ENCODE measurements around the gene CTNNA3. TPM values are rescaled to one million over a fixed set of nuclear protein-coding genes. Genes with fewer than 3 reads are reported as not detected.

CTNNA3 gene
- total RNA-seq, 1 donor from 2014 or later, result not detected

- Histone ChIP-seq H3K4me3 (ENCODE audit: low read depth, low read length) (no peak overlapping the region), H3K36me3 (ENCODE audit: control insufficient read depth, insufficient read depth, low read length) (no peaks in the 10 kb centered on the region), H3K27me3 (ENCODE audit: control insufficient read depth, insufficient read depth, low read length) (no peaks in the 10 kb centered on the region)
- DNase-seq (ENCODE audit: low read depth), result no peak
- no peak for FAIRE-seq
- TF ChIP-seq, protein P1, sequence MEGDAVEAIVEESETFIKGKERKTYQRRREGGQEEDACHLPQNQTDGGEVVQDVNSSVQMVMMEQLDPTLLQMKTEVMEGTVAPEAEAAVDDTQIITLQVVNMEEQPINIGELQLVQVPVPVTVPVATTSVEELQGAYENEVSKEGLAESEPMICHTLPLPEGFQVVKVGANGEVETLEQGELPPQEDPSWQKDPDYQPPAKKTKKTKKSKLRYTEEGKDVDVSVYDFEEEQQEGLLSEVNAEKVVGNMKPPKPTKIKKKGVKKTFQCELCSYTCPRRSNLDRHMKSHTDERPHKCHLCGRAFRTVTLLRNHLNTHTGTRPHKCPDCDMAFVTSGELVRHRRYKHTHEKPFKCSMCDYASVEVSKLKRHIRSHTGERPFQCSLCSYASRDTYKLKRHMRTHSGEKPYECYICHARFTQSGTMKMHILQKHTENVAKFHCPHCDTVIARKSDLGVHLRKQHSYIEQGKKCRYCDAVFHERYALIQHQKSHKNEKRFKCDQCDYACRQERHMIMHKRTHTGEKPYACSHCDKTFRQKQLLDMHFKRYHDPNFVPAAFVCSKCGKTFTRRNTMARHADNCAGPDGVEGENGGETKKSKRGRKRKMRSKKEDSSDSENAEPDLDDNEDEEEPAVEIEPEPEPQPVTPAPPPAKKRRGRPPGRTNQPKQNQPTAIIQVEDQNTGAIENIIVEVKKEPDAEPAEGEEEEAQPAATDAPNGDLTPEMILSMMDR (IDR thresholded peaks at IDR 0.05; ENCODE audit: insufficient read depth, low read length, severe bottlenecking), result no peak
Measured at GRCh38 chr10:66822801-66823200, 873.2 kb downstream of the CTNNA3 start.

DNA sequence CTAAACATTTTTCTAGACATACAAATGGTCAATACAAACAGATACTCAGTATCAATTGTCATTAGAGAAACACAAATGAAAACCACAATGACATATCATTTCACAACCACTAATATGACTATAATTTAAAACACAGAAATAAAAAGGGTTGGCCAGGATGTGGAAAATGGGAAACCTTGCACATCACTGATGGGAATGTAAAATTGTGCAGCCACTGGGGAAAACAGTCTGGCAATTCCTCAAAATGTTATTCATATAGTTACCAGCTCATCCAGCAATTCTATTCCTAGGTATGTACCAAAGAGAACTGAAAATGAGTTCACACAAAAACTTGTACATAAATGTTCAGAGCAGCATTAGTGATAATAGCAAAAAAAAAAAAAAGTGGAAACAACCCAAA lies 876.3 kb downstream of the CTNNA3 start:
- Histone ChIP-seq H3K27me3 (ENCODE audit: control insufficient read depth, insufficient read depth, low read length) (no peaks in the 10 kb centered on the region), H3K4me3 (ENCODE audit: low read depth, low read length) (no peak overlapping the region), H3K36me3 (ENCODE audit: control insufficient read depth, insufficient read depth, low read length) (no peaks in the 10 kb centered on the region)
- FAIRE-seq (no peak), DNase-seq (ENCODE audit: low read depth) (no peak)
- TF ChIP-seq, protein P1 (IDR thresholded peaks at IDR 0.05; ENCODE audit: insufficient read depth, low read length, severe bottlenecking), result no peak

- Histone ChIP-seq H3K36me3 (ENCODE audit: control insufficient read depth, insufficient read depth, low read length) (no peaks in the 10 kb centered on the region), H3K27me3 (ENCODE audit: control insufficient read depth, insufficient read depth, low read length) (no peaks in the 10 kb centered on the region), H3K4me3 (ENCODE audit: low read depth, low read length) (no peak overlapping the region)
- TF ChIP-seq, protein P1 (IDR thresholded peaks at IDR 0.05; ENCODE audit: insufficient read depth, low read length, severe bottlenecking), result no peak
- DNase-seq (ENCODE audit: low read depth) (no peak), FAIRE-seq (no peak)
Measured at GRCh38 chr10:66813122-66813521, 882.9 kb downstream of the CTNNA3 start.

DNA sequence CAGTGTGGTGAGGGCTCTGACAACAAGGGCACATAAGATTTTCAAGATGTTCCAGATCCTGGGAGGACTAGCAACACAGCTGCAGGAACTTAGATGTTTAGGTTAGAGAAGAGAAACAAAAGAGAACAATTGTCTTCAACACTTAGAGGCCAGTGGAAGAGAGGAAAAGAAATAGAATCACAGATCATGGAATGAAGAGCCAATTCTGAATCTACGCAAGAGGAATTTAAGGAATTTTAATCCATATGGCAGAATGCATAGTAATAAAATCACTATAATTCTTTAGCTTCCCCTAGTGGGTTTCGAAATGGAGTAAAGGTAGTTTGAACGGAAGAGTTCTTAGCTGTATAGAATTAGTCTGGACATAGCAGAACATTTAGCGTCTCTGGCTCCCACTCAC lies 884.8 kb downstream of the CTNNA3 start:
- FAIRE-seq (no peak), DNase-seq (ENCODE audit: low read depth) (no peak)
- TF ChIP-seq, protein P1 (IDR thresholded peaks at IDR 0.05; ENCODE audit: insufficient read depth, low read length, severe bottlenecking), result no peak
- no peak overlapping the region for H3K4me3 ChIP-seq (ENCODE audit: low read depth, low read length)
- no peaks in the 10 kb centered on the region for H3K36me3 ChIP-seq (ENCODE audit: control insufficient read depth, insufficient read depth, low read length)
- no peaks in the 10 kb centered on the region for H3K27me3 ChIP-seq (ENCODE audit: control insufficient read depth, insufficient read depth, low read length)

DNA sequence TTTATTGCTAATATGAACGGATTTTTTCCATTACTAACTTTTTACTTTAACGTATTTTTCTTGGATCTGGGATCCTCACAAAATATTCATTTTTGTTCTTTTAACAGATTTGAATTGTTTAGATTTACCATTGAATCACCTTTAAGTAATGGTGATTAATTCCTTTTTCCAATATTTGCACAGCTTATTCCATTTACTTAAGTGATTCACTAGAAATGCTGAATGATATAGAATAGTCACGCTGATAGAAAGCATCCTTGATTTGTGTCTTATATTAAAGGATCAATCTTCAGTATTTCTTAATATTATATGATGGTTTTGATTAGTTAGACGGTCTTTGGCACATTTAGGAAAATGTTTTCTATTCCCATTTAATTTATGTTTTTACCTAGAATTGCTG lies 886.6 kb downstream of the CTNNA3 start:
- DNase-seq (ENCODE audit: low read depth) (peak; percentile 22), FAIRE-seq (no peak)
- TF ChIP-seq, protein P1 (IDR thresholded peaks at IDR 0.05; ENCODE audit: insufficient read depth, low read length, severe bottlenecking), result no peak
- no peaks in the 10 kb centered on the region for H3K27me3 ChIP-seq (ENCODE audit: control insufficient read depth, insufficient read depth, low read length)
- no peak overlapping the region for H3K4me3 ChIP-seq (ENCODE audit: low read depth, low read length)
- no peaks in the 10 kb centered on the region for H3K36me3 ChIP-seq (ENCODE audit: control insufficient read depth, insufficient read depth, low read length)

- FAIRE-seq, result no peak
- Histone ChIP-seq H3K27me3 (ENCODE audit: control insufficient read depth, insufficient read depth, low read length) (no peaks in the 10 kb centered on the region), H3K4me3 (ENCODE audit: low read depth, low read length) (no peak overlapping the region), H3K36me3 (ENCODE audit: control insufficient read depth, insufficient read depth, low read length) (no peaks in the 10 kb centered on the region)
- TF ChIP-seq, protein P1 (IDR thresholded peaks at IDR 0.05; ENCODE audit: insufficient read depth, low read length, severe bottlenecking), result no peak
- no peak for DNase-seq (ENCODE audit: low read depth)
Measured at GRCh38 chr10:66805612-66806011, 890.4 kb downstream of the CTNNA3 start.
